Activated B cell treated with CpG ODN at 0.5 μM for 24 hours (primary cell): ENCODE data around the gene MALAT1. TPM values are rescaled to one million over a fixed set of nuclear protein-coding genes. Genes with fewer than 3 reads are reported as not detected.

ENCODE experiments used
- ATAC-seq: fragments of 200-7000 bp; cut with Tn5 transposase; one replicate; pipeline ENCODE4 v1.10.0; 2021; ENCODE audit warnings: low read depth, mild to moderate bottlenecking, moderate library complexity
- CTCF ChIA-PET: fragments of 350-600 bp; sonication (Branson Sonifier 250); formaldehyde crosslinking; loops from one replicate; lab custom pipeline; 2021; ENCODE audit warnings: antibody characterized with exemption; lab: Charles Lee
- POLR2A ChIA-PET: fragments of 350-600 bp; sonication (Branson Sonifier 250); formaldehyde crosslinking; loops from one replicate; lab custom pipeline; 2021; ENCODE audit warnings: antibody characterized with exemption; lab: Charles Lee
- DNase-seq: peaks from one replicate; pipeline ENCODE4 v3.0.0; 2022
- H3K27ac Mint-ChIP-seq: one replicate; pipeline ENCODE4 v1.8.0; 2020; ENCODE audit warnings: mixed read lengths
- H3K27me3 Mint-ChIP-seq: one replicate; pipeline ENCODE4 v1.8.0; 2021; ENCODE audit warnings: mixed read lengths
- H3K36me3 Mint-ChIP-seq: one replicate; pipeline ENCODE4 v1.8.0; 2021; ENCODE audit warnings: low read depth, mixed read lengths
- H3K4me1 Mint-ChIP-seq: one replicate; pipeline ENCODE4 v1.8.0; 2021; ENCODE audit warnings: mixed read lengths
- H3K4me3 Mint-ChIP-seq: one replicate; pipeline ENCODE4 v1.8.0; 2020; ENCODE audit warnings: mild to moderate bottlenecking, mixed read lengths
- H3K9me3 Mint-ChIP-seq: one replicate; pipeline ENCODE4 v1.8.0; 2020; ENCODE audit warnings: mixed read lengths
- CTCF ChIP-seq: fragments of 200-600 bp; IDR thresholded peaks from one replicate; pipeline ENCODE4 v1.8.0; 2022; ENCODE audit warnings: antibody characterized with exemption, mild to moderate bottlenecking
- intact Hi-C: fragments of 100-400 bp; cut with micrococcal nuclease; formaldehyde crosslinking; loops from one replicate; pipeline ENCODE4 v1.15.1; 2024
- total RNA-seq: library from RNA; stranded (reverse); gene quantifications from 2 replicates; pipeline ENCODE4 v1.2.3, GENCODE V29; 2022

The MALAT1 gene
- total RNA-seq, 1 donor from 2014 or later: 18,961 TPM

GRCh38 chr11:65548395-65548794, 49.5 kb downstream of the MALAT1 start:
- ChIA-PET POLR2A (interaction anchor here (0.6 to 1.8 kb wide), 4 partner anchors 8 to 42 kb away, joined by 3 to 7 read pairs (median 5); no protein-coding TSS in a partner anchor), CTCF (interaction anchor here (1.2 kb wide), 1 partner anchor 8 kb away, joined by 5 read pairs; no protein-coding TSS in a partner anchor)
- ATAC-seq (no peak), DNase-seq (no peak)
- intact Hi-C loops: no loop called here
- Mint-ChIP-seq H3K27me3 (no peaks in the 10 kb centered on the region), H3K4me1 (peaks cover 62% of the 10 kb centered on the region), H3K9me3 (no peaks in the 10 kb centered on the region), H3K27ac (peak overlapping the region; percentile 60), H3K4me3 (no peak overlapping the region), H3K36me3 (no peaks in the 10 kb centered on the region)
- no peak for TF ChIP-seq CTCF

GRCh38 chr11:65549096-65549495, 50.3 kb downstream of the MALAT1 start:
- Mint-ChIP-seq H3K9me3 (no peaks in the 10 kb centered on the region), H3K4me3 (no peak overlapping the region), H3K27me3 (no peaks in the 10 kb centered on the region), H3K4me1 (peaks cover 62% of the 10 kb centered on the region), H3K27ac (no peak overlapping the region), H3K36me3 (no peaks in the 10 kb centered on the region)
- intact Hi-C loops: no loop called here
- DNase-seq (no peak), ATAC-seq (no peak)
- CTCF ChIA-PET: interaction anchor here (1.2 kb wide), 1 partner anchor 8 kb away, joined by 5 read pairs; no protein-coding TSS in a partner anchor
- TF ChIP-seq CTCF: no peak
- POLR2A ChIA-PET: interaction anchor here (0.6 to 1.8 kb wide), 6 partner anchors 9 to 226 kb away, joined by 3 to 7 read pairs (median 5); no protein-coding TSS in a partner anchor

- Mint-ChIP-seq H3K9me3 (no peaks in the 10 kb centered on the region), H3K36me3 (no peaks in the 10 kb centered on the region), H3K27ac (peak overlapping the region; percentile 59), H3K4me1 (peaks cover 64% of the 10 kb centered on the region), H3K27me3 (no peaks in the 10 kb centered on the region), H3K4me3 (peak overlapping the region; percentile 24)
- peak; percentile 83 for ATAC-seq
- intact Hi-C loops: loop anchor here (1.0 kb wide), 2 partner anchors 11 to 185 kb away; no protein-coding TSS in a partner anchor
- ChIA-PET POLR2A (interaction anchor here (0.5 to 3.2 kb wide), 16 partner anchors 9 to 173 kb away, joined by 3 to 38 read pairs (median 3); partner anchors contain the start of genes MALAT1 and ZNRD2), CTCF (interaction anchor here (0.5 to 3.7 kb wide), 10 partner anchors 11 to 189 kb away, joined by 3 to 47 read pairs (median 4); partner anchors contain the start of genes EHBP1L1 and ZNRD2)
- TF ChIP-seq CTCF: no peak
- peak; percentile 69 for DNase-seq
Observed at GRCh38 chr11:65551572-65552387, 52.9 kb downstream of the MALAT1 start.

GRCh38 chr11:65552388-65552951, 53.6 kb downstream of the MALAT1 start:
- peak overlapping the region; percentile 24 for H3K4me3 Mint-ChIP-seq
- POLR2A ChIA-PET: interaction anchor here (0.5 to 3.2 kb wide), 13 partner anchors 9 to 504 kb away, joined by 3 to 38 read pairs (median 3); partner anchors contain the start of gene ZNRD2

More at GRCh38 chr11:65552388-65552951, 53.6 kb downstream of the MALAT1 start:
- ATAC-seq: no peak
- H3K27me3 Mint-ChIP-seq: no peaks in the 10 kb centered on the region
- no peak for TF ChIP-seq CTCF
- intact Hi-C loops: loop anchor here (1.0 kb wide), 2 partner anchors 12 to 186 kb away; no protein-coding TSS in a partner anchor
- no peaks in the 10 kb centered on the region for H3K36me3 Mint-ChIP-seq
- peaks cover 63% of the 10 kb centered on the region for H3K4me1 Mint-ChIP-seq
- no peak for DNase-seq
- CTCF ChIA-PET: interaction anchor here (0.5 to 3.7 kb wide), 6 partner anchors 11 to 190 kb away, joined by 3 to 47 read pairs (median 6); partner anchors contain the start of gene ZNRD2
- peak overlapping the region; percentile 59 for H3K27ac Mint-ChIP-seq
- H3K9me3 Mint-ChIP-seq: no peaks in the 10 kb centered on the region
